RPMI8226 (cell line): ENCODE measurements around the gene KYAT1.

Experiments
- DNase-seq: peaks from one replicate; pipeline ENCODE4 v3.0.0-alpha.2; 2015

Gene KYAT1

GRCh38 chr9:128906741-128907140, 25.0 kb upstream of the KYAT1 start:
- no peak for DNase-seq

GRCh38 chr9:128905964-128906363, 24.2 kb upstream of the KYAT1 start:
- no peak for DNase-seq

GRCh38 chr9:128903871-128904620, 22.3 kb upstream of the KYAT1 start:
- no peak for DNase-seq

GRCh38 chr9:128903079-128903461, 21.3 kb upstream of the KYAT1 start:
- DNase-seq = no peak

GRCh38 chr9:128902351-128903078, 20.8 kb upstream of the KYAT1 start:
- DNase-seq = no peak

- no peak for DNase-seq
These were observed 20.1 kb upstream of the KYAT1 start for GRCh38 chr9:128901822-128902221.

GRCh38 chr9:128901379-128901778, 19.6 kb upstream of the KYAT1 start:
- DNase-seq = no peak

- DNase-seq = no peak
These were observed 18.0 kb upstream of the KYAT1 start for GRCh38 chr9:128899566-128900322.

- no peak for DNase-seq
These were observed 17.3 kb upstream of the KYAT1 start for GRCh38 chr9:128898845-128899565.

GRCh38 chr9:128898382-128898781, 16.6 kb upstream of the KYAT1 start:
- DNase-seq = no peak

- no peak for DNase-seq
These were observed 13.8 kb upstream of the KYAT1 start for GRCh38 chr9:128895556-128895955.

- DNase-seq = no peak
These were observed 13.0 kb upstream of the KYAT1 start for GRCh38 chr9:128894764-128895163.

GRCh38 chr9:128893354-128893753, 11.6 kb upstream of the KYAT1 start:
- DNase-seq = no peak

- DNase-seq = no peak
These were observed 10.6 kb upstream of the KYAT1 start for GRCh38 chr9:128892221-128892921.

GRCh38 chr9:128891321-128892220, 9.8 kb upstream of the KYAT1 start:
- no peak for DNase-seq

- DNase-seq = no peak
These were observed 6.2 kb upstream of the KYAT1 start for GRCh38 chr9:128887914-128888350.

- no peak for DNase-seq
These were observed 5.3 kb upstream of the KYAT1 start for GRCh38 chr9:128887049-128887448.

GRCh38 chr9:128886211-128886891, 4.6 kb upstream of the KYAT1 start:
- no peak for DNase-seq

- DNase-seq = no peak
These were observed 4.0 kb upstream of the KYAT1 start for GRCh38 chr9:128885798-128886197.

- DNase-seq = no peak
These were observed 3.6 kb upstream of the KYAT1 start for GRCh38 chr9:128885376-128885775.

- DNase-seq = no peak
These were observed 2.4 kb upstream of the KYAT1 start for GRCh38 chr9:128884164-128884563.
